ENCODE results near the gene LECT2.

GRCh38 chr5:135980620-135981019, 25.8 kb upstream of the LECT2 start:
- TF ChIP-seq, protein P1, sequence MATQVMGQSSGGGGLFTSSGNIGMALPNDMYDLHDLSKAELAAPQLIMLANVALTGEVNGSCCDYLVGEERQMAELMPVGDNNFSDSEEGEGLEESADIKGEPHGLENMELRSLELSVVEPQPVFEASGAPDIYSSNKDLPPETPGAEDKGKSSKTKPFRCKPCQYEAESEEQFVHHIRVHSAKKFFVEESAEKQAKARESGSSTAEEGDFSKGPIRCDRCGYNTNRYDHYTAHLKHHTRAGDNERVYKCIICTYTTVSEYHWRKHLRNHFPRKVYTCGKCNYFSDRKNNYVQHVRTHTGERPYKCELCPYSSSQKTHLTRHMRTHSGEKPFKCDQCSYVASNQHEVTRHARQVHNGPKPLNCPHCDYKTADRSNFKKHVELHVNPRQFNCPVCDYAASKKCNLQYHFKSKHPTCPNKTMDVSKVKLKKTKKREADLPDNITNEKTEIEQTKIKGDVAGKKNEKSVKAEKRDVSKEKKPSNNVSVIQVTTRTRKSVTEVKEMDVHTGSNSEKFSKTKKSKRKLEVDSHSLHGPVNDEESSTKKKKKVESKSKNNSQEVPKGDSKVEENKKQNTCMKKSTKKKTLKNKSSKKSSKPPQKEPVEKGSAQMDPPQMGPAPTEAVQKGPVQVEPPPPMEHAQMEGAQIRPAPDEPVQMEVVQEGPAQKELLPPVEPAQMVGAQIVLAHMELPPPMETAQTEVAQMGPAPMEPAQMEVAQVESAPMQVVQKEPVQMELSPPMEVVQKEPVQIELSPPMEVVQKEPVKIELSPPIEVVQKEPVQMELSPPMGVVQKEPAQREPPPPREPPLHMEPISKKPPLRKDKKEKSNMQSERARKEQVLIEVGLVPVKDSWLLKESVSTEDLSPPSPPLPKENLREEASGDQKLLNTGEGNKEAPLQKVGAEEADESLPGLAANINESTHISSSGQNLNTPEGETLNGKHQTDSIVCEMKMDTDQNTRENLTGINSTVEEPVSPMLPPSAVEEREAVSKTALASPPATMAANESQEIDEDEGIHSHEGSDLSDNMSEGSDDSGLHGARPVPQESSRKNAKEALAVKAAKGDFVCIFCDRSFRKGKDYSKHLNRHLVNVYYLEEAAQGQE (IDR thresholded peaks at IDR 0.05; ENCODE audit: insufficient read depth in 1 of 2, low read depth in 2 of 2, low read length in 1 of 2): no peak
- TF ChIP-seq TCF7L2 (IDR thresholded peaks at IDR 0.05; ENCODE audit: low read depth, low read length) (no peak), CTCF (IDR thresholded peaks at IDR 0.05) (no peak), POLR2AphosphoS5 (IDR thresholded peaks at IDR 0.05; ENCODE audit: low read depth, low read length) (no peak)
